PFSK-1 (cell line): ENCODE results near the gene SYNRG.

ENCODE experiments used
- POLR2AphosphoS5 ChIP-seq: IDR thresholded peaks from 2 replicates; pipeline ENCODE4 v1.6.1; 2012; ENCODE audit warnings: low read depth, mild to moderate bottlenecking, control low read depth, low read length, moderate library complexity
- TF ChIP-seq, protein P1 (sequence below), 2 experiments: IDR thresholded peaks; 2 replicates each; pipeline versions ENCODE4 v1.6.1 to v1.8.0; 2011 to 2012; ENCODE audit warnings: low read depth in 2 of 2, low read length in 2 of 2, control low read depth in 1 of 2, inconsistent platforms in 1 of 2, mild to moderate bottlenecking in 1 of 2, moderate library complexity in 1 of 2; ENCODE audit not compliant: insufficient read depth in 1 of 2

DNA sequence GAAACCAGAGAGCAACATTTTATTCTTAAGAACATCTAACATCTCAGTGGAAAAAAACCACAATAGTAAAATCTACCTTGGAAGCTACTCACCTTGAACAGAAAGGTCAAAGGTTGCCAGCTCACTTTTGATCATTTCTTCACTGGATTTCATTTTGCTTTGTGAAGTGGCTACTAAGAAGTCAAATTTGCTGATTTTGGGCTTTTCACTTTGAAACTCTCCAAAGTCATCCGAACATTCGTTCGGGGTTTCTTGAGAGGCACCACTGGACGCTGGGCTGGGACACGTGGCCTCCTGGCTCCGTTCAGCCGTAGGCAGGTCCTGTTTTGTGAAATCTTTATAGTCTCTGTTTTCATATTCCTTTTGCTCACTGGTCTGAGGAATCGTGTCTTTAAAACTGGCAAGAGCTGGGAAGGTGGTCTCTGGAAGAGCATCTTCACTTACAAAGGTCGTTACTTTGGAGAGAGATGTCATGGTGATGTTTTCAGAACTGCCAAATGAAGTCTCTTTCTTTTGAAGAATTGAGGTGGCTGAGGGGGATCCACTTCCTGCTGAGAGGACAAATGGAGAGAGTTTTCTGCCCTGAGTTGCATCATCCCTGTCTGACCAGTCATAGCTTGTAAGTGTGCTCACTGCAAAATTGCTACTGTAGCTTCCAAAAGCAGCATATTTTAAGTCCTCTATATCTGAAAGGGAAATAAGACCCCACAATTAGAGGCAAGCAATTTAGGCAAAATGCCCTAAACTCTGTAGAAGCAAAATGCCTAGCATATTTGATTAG is 67.1 kb downstream of the SYNRG start:
- no peak for TF ChIP-seq POLR2AphosphoS5
- TF ChIP-seq, protein P1, sequence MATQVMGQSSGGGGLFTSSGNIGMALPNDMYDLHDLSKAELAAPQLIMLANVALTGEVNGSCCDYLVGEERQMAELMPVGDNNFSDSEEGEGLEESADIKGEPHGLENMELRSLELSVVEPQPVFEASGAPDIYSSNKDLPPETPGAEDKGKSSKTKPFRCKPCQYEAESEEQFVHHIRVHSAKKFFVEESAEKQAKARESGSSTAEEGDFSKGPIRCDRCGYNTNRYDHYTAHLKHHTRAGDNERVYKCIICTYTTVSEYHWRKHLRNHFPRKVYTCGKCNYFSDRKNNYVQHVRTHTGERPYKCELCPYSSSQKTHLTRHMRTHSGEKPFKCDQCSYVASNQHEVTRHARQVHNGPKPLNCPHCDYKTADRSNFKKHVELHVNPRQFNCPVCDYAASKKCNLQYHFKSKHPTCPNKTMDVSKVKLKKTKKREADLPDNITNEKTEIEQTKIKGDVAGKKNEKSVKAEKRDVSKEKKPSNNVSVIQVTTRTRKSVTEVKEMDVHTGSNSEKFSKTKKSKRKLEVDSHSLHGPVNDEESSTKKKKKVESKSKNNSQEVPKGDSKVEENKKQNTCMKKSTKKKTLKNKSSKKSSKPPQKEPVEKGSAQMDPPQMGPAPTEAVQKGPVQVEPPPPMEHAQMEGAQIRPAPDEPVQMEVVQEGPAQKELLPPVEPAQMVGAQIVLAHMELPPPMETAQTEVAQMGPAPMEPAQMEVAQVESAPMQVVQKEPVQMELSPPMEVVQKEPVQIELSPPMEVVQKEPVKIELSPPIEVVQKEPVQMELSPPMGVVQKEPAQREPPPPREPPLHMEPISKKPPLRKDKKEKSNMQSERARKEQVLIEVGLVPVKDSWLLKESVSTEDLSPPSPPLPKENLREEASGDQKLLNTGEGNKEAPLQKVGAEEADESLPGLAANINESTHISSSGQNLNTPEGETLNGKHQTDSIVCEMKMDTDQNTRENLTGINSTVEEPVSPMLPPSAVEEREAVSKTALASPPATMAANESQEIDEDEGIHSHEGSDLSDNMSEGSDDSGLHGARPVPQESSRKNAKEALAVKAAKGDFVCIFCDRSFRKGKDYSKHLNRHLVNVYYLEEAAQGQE (IDR thresholded peaks at IDR 0.05; ENCODE audit: insufficient read depth in 1 of 2, low read depth in 2 of 2, low read length in 2 of 2) = no peak
